Stimulated activated CD8-positive, alpha-beta memory T cell treated with anti-CD3 and anti-CD28 coated beads, Interleukin-12 subunit alpha, Interleukin-12 subunit beta, amount 100 ng/mL, for 4 hours (primary cell): Measurements from ENCODE around the gene ARHGAP32.
"Not testable (repeated sequence)": the region's sequence is repeated elsewhere in the genome, so short reads cannot be mapped to it uniquely, and the experiment has no call there.

Experiments
- DNase-seq: peaks from one replicate; pipeline ENCODE4 v3.0.0-alpha.2; 2020; ENCODE audit warnings: low read depth

ARHGAP32 gene

DNA sequence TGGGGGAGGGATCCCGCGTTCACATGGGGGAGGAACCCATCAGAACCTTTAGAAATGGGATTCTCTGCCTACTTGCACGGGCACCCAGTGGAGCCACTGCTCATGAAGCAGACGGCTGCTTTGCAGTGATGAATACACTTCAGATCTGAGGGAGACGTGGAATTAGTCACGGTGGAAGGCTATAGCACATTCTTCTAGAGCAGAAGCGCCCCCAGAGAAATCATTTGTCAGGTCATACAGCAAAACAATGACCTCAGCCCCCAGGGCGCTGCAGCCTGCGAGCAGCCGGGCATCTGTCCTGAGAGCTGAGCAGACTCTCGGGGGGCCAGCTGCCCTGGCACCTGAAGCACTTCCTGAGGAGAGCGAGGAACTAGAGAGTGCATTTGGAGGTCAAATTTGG lies 262.1 kb downstream of the ARHGAP32 start:
- DNase-seq: no peak

DNA sequence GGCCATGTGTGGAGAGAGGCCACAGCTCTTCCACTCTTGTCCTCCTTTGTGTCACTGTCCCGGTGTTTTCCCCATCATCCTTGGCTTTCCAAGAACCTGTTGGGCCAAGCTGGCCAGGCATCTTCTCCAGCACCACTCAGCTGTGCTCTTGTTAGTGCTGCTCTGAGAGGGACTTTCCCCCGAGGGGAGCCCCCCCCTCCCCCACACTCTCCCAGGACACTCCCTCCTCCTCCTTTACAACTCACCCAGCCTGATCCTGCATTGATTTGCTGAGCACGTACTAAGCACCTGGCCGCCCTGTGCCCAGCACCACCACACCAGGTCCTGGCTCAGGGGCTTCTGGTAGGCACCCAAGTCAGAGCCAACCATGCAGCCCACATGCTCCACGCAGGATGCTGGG lies 262.7 kb downstream of the ARHGAP32 start:
- DNase-seq: no peak

DNA sequence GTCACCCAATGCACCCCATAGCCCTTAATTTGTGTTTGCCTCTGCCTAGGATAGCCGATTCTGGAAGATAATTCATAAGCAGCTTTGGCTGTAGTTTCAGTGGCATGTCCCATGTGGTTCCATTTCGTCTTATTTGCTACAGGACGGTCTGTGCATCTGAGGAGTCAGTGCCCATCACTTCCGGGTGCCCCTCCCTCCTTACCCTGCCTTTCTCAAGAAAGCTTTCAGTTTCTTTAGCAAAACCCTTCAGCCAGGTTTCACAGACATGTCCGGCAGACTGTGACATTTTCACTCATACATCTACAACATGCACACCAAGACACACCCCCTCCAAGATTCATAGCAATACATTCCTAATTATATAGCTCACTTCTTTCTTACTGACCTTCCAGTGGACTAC lies 263.7 kb downstream of the ARHGAP32 start:
- no peak for DNase-seq

DNA sequence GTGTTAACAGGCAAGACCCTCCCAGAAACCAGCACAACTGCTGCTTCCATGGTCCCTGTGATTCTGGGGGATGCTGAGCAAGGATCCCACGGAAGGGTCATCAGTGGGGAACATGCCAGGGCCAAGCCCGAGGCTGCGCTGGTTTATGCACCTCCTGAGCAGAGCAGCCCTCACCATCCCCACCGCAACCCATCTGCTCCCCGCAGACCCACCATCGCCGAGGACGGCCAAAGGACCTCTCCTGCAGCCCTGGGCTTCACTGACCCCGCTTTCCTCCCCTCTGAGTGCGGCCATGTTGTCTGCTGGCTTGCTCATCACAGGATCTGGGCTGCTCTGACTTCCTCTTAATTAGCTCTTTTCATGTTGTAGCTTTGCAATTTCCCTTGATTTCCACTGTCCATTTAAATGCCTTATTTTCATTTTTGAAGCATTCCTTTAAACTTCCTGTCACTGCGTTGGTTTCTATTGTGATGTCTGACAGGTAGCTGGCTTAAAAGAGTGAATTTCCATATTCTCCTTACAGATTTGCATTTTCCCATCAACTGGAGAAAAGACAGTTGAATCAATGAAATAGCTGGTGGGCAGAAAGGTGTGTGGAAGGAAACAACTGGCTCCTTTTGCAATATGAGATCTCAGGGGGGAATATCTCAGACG lies 264.3 kb downstream of the ARHGAP32 start:
- DNase-seq: no peak

DNA sequence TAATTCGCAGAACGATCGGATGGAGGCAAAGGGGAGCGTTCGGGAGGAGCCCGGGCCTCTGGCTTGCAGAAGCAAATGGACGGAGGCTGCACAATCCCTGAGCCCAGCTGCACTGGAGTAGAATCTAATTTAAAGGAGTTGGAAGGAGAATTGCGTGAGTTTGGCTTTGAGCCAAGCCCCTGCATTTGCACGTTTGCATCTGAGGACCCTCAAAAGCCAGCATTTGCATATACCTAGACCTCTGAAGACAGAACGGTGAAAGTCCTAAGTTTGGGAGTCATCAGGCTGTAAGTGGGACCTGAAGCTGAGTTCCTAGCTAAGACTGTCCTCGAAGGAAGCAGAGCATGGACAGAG lies 265.0 kb downstream of the ARHGAP32 start:
- DNase-seq: no peak

DNA sequence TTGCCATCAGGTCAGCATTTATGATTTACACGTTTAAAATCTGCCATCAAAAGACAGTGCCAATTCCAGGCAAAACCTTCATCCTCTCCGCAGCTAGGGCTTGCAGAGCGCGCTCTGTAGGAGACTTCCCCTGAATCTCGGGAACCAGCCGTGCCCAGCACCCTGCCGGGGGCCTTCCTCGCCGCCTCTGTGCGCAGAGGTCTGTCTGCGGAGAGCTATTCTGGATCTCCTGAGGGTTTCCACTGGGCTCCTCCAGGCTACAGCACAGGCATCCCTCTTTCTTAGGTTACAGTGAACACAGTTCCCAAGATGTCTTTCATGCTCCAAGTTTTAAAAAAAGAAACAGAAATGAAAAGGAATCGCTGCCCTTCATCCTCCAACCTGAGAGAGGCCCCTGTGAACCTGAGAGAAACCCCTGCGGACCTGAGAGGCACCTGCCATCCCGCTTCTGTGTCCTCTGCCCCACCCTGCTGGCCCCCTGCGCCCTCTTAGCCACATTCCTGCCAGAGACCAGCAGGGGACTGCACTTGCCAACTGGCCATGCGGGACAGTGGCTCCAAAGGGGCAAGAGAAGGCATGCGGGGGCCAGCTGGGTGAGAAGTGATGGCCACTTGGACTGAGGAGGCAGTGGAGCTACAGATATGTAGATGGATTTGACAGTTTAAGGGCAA lies 265.6 kb downstream of the ARHGAP32 start:
- no peak for DNase-seq

DNA sequence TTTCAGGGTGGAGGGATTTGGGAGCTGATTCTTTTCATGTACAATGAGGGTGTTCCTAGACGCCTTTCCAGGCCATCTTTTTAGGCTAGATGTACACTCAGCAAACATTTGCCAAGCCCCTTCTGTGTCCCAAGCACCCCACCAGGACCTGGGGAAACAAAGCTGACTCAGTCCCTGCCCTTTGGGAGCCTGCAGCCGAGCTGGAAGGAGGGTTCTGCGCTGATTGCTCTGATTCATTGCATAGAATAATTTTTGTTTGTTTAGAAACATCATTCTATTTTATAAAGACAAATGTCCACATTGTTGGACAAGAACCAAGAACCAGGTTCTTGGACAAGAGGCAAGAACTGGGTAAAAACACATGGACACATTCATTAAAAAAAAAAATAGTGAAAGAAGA lies 266.1 kb downstream of the ARHGAP32 start:
- no peak for DNase-seq

DNA sequence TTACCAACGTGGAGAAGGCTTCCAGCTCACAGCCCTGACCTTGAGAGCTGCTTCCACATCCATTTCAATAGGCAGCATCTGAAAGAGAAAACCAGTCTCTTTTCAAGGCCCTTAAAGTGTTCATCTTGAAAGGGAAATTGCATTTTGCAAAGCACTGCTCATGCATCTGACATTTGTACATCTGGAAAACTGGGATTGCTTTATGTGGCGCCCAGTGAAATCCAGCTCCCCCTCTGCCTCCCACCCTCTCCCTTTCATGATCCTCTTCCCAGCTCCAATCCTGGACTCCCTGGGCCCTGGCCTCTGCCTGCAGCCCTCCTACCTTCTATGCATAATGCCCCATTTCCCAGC lies 266.9 kb downstream of the ARHGAP32 start:
- DNase-seq: no peak

DNA sequence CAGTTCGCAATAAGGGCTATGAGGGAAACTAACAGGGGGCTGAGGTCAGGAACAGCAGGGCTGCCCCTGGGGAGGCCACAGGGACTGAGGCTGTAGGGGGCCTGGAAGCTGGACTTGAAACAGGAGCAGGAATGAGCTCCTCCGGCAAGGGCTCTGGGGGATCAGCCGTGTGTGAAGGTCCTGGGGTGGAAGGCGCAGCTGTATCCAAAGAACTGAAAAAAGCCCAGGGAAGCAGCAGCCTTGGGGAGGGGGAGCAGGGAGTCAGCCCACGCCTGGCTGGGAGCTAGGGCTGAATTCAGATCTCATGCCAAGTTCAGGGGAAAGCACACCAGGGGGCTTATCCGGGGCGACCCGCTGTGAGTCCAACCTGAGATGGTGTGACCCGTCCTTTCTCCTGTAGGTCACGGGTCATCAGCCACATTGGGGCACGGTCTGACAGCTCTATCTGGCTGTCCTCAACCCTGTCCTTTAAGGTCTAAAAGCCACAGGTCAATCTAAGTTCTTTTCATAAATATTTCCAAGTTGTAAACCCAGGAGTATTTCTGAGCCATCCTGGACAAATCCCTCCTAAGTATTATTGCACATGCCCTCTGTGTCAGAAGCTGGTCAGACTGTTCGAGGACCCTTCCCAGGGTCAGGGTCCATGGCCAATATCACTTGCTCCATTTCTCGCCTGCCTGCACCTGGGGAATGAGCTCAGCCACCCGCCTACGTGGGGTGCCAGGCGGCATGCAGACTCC lies 267.4 kb downstream of the ARHGAP32 start:
- DNase-seq: no peak

DNA sequence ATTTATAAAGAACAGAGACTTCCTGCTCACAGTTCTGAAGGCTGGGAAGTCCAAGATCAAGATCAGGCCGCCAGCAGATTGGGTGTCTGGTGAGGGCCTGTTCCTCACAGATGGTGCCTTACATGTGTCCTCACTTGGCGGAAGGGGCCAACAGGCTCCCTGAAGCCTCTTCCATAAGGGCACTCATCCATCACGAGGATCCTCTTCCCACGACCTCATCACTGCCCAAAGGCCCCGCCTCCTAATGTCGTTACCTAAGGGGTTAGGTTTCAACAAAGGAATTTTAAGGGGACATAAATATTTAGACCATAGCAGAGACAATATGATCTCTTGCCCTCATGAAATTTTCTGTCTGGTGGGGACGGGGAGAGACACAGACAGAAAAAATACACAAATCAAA lies 268.0 kb downstream of the ARHGAP32 start:
- DNase-seq: no peak

DNA sequence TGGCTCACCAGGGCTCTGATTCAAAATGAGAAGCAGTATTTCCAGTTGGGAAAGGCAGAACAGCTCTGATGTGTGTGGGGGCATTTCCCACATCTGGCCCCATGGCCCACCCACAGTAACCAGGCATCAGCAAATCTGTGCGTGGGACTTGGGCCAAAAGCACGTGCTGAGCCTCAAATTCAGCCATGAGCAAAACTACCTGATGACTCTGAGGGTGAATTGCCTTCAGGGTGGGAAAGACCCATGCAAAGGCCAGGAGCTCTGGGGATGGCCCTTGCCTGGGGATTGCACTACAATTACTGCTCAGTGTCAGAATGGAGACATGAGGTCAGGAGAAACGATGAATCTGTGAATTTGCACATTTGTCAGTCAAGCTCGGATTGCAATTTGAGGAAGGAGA lies 270.3 kb downstream of the ARHGAP32 start:
- DNase-seq: no peak

DNA sequence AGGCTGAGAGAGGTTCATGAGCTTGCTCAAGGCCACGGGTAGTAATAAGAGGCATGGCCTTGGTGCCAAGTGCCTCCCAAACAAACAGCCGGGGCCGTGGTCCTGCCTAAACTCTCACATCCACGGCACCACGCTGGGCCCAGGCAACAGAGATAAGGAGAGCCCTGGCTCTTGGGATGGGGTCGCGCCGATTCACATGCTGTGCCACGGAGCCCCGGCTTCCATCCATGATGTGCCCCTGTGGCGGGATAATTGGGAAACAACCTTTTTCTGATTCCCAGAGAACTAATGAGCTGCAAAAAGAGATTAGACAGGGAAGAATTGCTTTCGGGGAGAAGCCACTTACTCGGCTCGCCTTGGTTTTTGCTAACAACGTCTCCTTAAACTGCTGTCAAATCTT lies 271.5 kb downstream of the ARHGAP32 start:
- DNase-seq: no peak

DNA sequence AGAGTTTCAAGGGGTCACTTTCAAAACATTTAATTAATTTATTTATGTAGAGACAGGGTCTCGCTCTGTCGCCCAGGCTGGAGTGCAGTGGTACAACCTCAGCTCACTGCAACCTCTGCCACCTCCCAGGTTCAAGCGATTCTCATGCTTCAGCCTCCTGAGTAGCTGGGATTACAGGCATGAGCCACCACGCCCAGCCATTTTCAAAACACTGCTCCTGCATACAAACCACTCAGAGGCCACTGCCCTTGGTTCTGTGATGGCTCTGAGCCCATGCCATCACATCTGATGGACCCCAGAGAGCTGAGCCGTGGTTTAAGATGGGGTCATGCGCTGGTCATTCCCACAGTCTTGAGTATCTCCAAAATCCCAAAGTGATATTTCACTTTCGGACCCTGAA lies 272.5 kb downstream of the ARHGAP32 start:
- not testable (repeated sequence) for DNase-seq

DNA sequence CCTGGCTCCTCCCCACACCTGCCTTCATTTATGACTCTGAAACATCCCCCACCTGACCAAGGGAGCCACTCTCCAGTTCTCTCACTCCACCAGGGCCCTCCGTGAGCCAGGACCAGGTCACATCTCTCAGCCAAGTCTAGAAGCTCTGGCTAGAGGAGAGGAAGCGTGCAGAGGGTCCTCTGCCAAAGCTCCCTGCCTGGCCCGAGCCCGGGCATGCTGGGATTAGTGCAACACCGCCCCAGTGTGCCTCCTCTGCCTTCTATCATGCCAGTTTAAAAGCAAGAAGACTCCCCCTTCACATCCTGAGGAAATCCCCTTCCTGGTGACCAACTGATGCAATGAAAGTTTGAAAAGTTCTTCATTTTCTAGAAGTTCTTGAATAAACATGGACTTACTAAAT lies 272.9 kb downstream of the ARHGAP32 start:
- no peak for DNase-seq

DNA sequence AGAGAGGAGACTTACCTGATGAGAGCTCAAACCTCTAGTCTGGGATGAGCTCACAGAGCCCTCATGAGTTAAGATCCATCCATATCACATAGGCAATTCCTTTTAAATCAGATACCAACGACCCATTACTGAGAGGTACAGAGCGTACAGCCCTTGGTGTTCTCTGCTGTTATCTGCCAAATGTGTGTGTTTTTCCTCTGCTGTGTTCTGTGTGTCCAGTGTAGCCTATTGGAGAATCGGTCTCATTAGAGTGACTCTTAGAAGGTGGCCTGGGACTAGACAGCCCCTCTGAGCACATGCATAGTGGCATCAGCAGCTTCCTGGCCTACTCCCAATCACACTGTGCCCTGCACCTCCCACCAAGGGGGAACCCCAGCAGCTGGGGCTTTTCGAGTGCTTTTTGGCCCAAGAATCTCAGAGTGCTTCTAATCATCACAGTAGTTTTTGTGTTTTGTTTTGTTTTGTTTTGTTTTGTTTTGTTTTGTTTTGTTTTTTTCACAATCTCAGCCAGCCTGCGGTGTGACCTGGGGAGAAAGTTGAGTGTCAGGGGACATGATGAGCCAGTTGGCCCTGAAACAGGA lies 274.9 kb downstream of the ARHGAP32 start:
- no peak for DNase-seq

DNA sequence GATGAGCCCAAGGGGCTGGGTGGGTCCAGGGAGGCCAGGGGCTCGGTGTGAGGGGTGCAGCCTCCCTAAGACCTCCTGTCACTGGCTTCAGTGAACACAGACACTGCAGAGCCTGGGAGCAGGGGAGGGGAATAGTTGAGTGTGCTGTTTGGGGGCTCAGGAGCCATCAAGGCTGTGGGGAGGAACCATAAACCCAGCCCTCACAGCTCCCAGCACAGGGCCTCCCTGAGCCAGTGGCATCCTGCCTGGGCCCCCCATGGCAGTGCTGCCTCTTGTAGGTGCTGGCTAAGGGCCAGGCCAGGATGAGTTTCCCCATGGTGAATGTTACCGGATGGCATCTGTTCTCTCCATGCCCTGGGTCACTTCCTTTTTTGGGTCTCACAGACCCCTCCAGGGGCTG lies 275.4 kb downstream of the ARHGAP32 start:
- no peak for DNase-seq

DNA sequence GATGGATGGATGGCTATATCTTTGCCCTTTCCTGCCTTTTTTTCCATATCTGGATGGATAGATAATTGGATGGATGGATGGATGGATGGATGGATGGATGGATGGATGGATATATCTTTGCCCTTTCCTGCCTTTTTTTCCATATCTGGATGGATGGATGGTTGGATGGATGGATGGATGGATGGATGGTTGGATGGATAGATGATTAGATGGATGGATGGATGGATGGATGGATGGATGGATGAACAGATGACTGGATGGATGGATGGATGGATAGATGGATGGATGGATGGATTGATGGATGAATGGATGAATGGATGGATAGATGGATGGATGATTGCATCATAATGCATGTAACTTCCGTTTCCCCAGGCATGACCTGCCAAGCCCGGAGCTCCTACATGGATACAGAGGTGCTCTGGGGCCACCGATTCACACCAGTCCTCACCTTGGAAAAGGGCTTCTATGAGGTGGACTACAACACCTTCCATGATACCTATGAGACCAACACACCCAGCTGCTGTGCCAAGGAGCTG lies 276.0 kb downstream of the ARHGAP32 start:
- DNase-seq: no peak

DNA sequence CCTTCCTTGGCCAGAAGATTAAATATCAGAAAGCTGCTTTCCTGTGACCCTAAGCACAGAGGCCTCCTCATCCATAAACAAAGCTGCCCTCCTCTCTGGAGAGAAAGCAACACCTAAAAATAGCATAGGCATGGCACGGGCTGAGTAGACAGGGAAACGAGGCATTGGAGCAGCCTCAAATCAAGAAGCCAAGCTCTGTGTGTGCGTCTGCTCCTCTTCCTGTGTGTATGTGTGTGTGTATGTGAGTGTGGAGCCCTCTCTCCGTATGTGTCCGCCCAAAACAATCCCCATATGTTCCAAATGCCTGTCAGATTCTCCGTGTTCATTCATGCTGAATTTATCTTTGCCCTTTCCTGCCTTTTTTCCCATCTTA lies 277.0 kb downstream of the ARHGAP32 start:
- DNase-seq: no peak
